ENCODE results near the gene UBQLN1. TPM values are rescaled to one million over a fixed set of nuclear protein-coding genes. Genes with fewer than 3 reads are reported as not detected.

UBQLN1 gene
- total RNA-seq, 1 experiment from 2014 or later, result 56.3 TPM

DNA sequence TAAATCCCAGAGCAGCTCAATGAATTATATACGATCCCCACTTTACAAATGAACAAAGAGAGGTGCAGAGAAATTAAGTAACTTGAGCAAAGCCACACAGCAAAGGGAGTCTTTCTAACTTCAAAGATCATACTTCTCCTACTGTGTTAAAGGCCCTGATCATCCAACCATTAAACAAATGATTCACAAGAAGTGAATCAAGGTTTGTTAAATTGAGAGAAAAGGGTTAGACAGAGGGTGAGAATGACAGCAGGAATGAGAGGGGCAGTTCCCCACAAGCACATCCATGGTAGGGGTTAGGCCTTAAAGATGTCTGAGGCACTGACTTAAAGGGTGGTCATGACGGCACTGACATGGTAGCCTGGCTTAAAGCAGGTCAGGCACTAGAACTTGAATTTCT is 74.1 kb downstream of the UBQLN1 start:
- POLR2A ChIA-PET, result no interaction called here
- BruUV-seq (replicated peaks), result no TSS peak
- no peaks in the 10 kb centered on the region for H3K36me3 ChIP-seq (ENCODE audit: control insufficient read depth, insufficient read depth, low read length)
- Mint-ChIP-seq H3K9me3 (ENCODE audit: unreplicated experiment) (no peaks in the 10 kb centered on the region), H3K36me3 (ENCODE audit: insufficient read depth, unreplicated experiment) (no peaks in the 10 kb centered on the region), H3K27ac (ENCODE audit: unreplicated experiment) (no peak overlapping the region), H3K27me3 (ENCODE audit: insufficient read depth, unreplicated experiment) (no peaks in the 10 kb centered on the region), H3K4me3 (ENCODE audit: unreplicated experiment) (no peak overlapping the region), H3K4me1 (ENCODE audit: low read depth, unreplicated experiment) (peaks cover 17% of the 10 kb centered on the region)
- H3K27me3 ChIP-seq (replicated peaks; ENCODE audit: control insufficient read depth, insufficient read depth, low read length), result no peaks in the 10 kb centered on the region
- DNase-seq, result no peak
- H3K4me1 ChIP-seq, result peaks cover 23% of the 10 kb centered on the region
- intact Hi-C loops (cut with micrococcal nuclease; ENCODE audit: unreplicated experiment), result no loop called here
- H3K9me3 ChIP-seq, result no peaks in the 10 kb centered on the region
- TF ChIP-seq, protein P1, sequence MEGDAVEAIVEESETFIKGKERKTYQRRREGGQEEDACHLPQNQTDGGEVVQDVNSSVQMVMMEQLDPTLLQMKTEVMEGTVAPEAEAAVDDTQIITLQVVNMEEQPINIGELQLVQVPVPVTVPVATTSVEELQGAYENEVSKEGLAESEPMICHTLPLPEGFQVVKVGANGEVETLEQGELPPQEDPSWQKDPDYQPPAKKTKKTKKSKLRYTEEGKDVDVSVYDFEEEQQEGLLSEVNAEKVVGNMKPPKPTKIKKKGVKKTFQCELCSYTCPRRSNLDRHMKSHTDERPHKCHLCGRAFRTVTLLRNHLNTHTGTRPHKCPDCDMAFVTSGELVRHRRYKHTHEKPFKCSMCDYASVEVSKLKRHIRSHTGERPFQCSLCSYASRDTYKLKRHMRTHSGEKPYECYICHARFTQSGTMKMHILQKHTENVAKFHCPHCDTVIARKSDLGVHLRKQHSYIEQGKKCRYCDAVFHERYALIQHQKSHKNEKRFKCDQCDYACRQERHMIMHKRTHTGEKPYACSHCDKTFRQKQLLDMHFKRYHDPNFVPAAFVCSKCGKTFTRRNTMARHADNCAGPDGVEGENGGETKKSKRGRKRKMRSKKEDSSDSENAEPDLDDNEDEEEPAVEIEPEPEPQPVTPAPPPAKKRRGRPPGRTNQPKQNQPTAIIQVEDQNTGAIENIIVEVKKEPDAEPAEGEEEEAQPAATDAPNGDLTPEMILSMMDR (IDR thresholded peaks at IDR 0.05; ENCODE audit: insufficient read depth in 1 of 2, low read depth in 1 of 2, low read length in 1 of 2, severe bottlenecking in 1 of 2, unreplicated experiment in 1 of 2), result no peak
- CTCF ChIA-PET, result no interaction called here
- H3K4me3 ChIP-seq (ENCODE audit: low read depth, low read length), result no peak overlapping the region

DNA sequence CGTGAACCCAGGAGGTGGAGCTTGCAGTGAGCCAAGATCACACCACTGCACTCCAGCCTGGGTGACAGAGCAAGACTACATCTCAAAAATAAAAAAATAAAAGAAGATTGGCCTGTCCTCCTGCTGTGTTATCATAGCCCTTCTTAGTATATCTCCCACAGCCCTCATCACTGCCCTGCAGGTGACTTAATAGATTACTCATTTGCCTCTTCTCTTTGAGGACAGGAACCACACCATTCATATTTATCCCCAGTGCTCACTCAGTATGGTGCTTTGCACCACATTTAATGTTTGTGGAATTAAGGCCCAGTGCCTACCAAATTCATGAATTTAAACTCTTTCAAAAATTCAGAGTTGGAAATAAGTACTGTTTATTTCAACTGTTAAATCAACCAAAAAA is 74.5 kb downstream of the UBQLN1 start:
- POLR2A ChIA-PET, result no interaction called here
- no peak for DNase-seq
- BruUV-seq (replicated peaks), result no TSS peak
- H3K4me3 ChIP-seq (ENCODE audit: low read depth, low read length), result no peak overlapping the region
- H3K9me3 Mint-ChIP-seq (ENCODE audit: unreplicated experiment), result no peaks in the 10 kb centered on the region
- CTCF ChIA-PET, result no interaction called here
- H3K27me3 Mint-ChIP-seq (ENCODE audit: insufficient read depth, unreplicated experiment), result no peaks in the 10 kb centered on the region
- peaks cover 17% of the 10 kb centered on the region for H3K4me1 Mint-ChIP-seq (ENCODE audit: low read depth, unreplicated experiment)
- H3K4me3 Mint-ChIP-seq (ENCODE audit: unreplicated experiment), result no peak overlapping the region
- intact Hi-C loops (cut with micrococcal nuclease; ENCODE audit: unreplicated experiment), result no loop called here
- no peaks in the 10 kb centered on the region for H3K27me3 ChIP-seq (replicated peaks; ENCODE audit: control insufficient read depth, insufficient read depth, low read length)
- H3K4me1 ChIP-seq, result peaks cover 23% of the 10 kb centered on the region
- H3K36me3 ChIP-seq (ENCODE audit: control insufficient read depth, insufficient read depth, low read length), result no peaks in the 10 kb centered on the region
- TF ChIP-seq, protein P1 (IDR thresholded peaks at IDR 0.05; ENCODE audit: insufficient read depth in 1 of 2, low read depth in 1 of 2, low read length in 1 of 2, severe bottlenecking in 1 of 2, unreplicated experiment in 1 of 2), result no peak
- no peaks in the 10 kb centered on the region for H3K9me3 ChIP-seq
- no peak overlapping the region for H3K27ac Mint-ChIP-seq (ENCODE audit: unreplicated experiment)
- H3K36me3 Mint-ChIP-seq (ENCODE audit: insufficient read depth, unreplicated experiment), result no peaks in the 10 kb centered on the region

DNA sequence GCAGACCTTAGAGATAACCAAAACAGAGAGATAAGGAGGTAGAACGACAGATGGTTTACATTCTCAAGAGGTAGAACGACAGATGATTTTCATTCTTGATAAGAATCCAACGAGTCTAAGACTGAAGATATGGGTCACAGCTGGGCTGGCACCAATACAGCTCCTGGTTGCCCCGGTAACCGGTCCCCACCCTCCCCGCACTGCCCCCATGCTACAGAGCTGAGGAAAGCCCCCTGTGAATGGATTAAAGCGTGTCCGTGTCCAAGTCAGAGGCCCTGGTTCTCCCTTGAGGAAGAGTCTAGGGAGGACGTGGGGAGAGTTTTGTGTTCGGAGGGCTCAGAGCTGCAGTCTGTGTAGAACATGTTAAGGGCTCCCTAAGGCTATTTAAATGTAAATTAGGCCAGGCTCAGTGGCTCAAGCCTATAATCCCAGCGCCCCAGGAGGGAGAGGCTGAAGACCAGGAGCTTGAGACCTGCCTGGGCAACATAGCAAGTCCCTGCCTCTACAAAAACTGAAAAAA is 76.8 kb downstream of the UBQLN1 start:
- POLR2A ChIA-PET, result no interaction called here
- no peaks in the 10 kb centered on the region for H3K9me3 Mint-ChIP-seq (ENCODE audit: unreplicated experiment)

More for the DNA sequence above, 76.8 kb downstream of the UBQLN1 start:
- intact Hi-C loops (cut with micrococcal nuclease; ENCODE audit: unreplicated experiment), result no loop called here
- no peak overlapping the region for H3K4me3 ChIP-seq (ENCODE audit: low read depth, low read length)
- TF ChIP-seq, protein P1 (IDR thresholded peaks at IDR 0.05; ENCODE audit: insufficient read depth in 1 of 2, low read depth in 1 of 2, low read length in 1 of 2, severe bottlenecking in 1 of 2, unreplicated experiment in 1 of 2), result no peak
- H3K9me3 ChIP-seq, result no peaks in the 10 kb centered on the region
- no peaks in the 10 kb centered on the region for H3K36me3 ChIP-seq (ENCODE audit: control insufficient read depth, insufficient read depth, low read length)
- Mint-ChIP-seq H3K4me3 (ENCODE audit: unreplicated experiment) (no peak overlapping the region), H3K27ac (ENCODE audit: unreplicated experiment) (peak overlapping the region; percentile 45), H3K4me1 (ENCODE audit: low read depth, unreplicated experiment) (peaks cover 17% of the 10 kb centered on the region), H3K27me3 (ENCODE audit: insufficient read depth, unreplicated experiment) (no peaks in the 10 kb centered on the region), H3K36me3 (ENCODE audit: insufficient read depth, unreplicated experiment) (no peaks in the 10 kb centered on the region)
- no TSS peak for BruUV-seq (replicated peaks)
- peaks cover 11% of the 10 kb centered on the region for H3K4me1 ChIP-seq
- CTCF ChIA-PET, result interaction anchor here (0.6 kb wide), 1 partner anchor 798 kb away, joined by 3 read pairs; no protein-coding TSS in a partner anchor
- DNase-seq, result no peak
- no peaks in the 10 kb centered on the region for H3K27me3 ChIP-seq (replicated peaks; ENCODE audit: control insufficient read depth, insufficient read depth, low read length)

Data from Caco-2 (cell line).